ENCODE results near the gene PTPMT1.
"Not testable (repeated sequence)": the region's sequence is repeated elsewhere in the genome, so short reads cannot be mapped to it uniquely, and the experiment has no call there.

Gene PTPMT1

DNA sequence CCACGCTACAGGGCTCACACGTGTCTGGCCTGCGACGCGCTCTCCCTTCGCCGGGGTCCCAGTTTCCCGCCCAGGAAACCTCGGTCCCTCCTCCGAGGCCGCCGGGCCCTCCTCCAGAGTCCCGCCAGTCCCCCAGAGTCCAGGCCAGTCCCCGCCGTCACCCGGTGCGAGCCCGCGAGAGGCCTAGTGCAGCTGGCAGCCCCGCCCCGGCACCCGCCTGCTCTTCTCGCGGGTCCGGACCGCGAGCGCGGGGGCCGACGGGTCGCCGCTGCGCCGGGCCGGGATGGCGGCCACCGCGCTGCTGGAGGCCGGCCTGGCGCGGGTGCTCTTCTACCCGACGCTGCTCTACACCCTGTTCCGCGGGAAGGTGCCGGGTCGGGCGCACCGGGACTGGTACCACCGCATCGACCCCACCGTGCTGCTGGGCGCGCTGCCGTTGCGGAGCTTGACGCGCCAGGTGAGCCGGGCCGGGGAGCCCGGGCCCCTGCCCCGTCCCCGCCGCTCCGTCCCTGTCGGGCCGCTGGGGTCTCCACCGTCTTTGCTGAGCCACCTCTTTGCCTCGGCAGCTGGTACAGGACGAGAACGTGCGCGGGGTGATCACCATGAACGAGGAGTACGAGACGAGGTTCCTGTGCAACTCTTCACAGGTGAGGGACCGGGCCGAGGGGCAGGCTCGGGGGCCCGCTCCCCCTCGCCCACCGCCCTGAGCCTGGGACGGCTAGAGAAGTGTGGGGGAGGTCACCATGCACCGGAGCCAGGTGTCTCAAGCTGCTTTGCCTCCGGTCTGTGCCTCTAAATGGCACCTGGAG, at the start of gene PTPMT1:
TSS of gene PTPMT1 (plus strand) at position 260 of the 809 bp plus-strand sequence. CDS start at position 284, 24 bp downstream.
- DNase-seq, result peak; percentile 69

DNA sequence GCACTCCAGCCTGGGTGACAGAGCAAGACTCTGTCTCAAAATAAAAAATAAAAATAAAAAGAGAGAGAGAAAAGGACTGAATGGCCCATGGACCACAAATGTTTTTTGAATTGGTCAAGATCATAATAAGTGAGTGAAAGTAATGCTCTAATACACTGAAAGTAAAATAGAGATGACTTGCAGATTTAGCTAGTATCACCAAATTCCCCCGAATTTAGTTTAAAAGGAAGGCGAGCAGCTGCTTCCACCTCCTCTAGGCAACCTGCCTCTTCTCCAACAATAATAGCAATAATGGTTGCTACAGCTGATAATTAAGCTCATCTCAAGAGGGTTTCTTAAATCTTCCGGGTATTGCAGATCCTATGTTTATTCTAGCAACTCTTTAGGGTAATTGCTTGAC, 49.2 kb upstream of the PTPMT1 start:
- no peak for DNase-seq

DNA sequence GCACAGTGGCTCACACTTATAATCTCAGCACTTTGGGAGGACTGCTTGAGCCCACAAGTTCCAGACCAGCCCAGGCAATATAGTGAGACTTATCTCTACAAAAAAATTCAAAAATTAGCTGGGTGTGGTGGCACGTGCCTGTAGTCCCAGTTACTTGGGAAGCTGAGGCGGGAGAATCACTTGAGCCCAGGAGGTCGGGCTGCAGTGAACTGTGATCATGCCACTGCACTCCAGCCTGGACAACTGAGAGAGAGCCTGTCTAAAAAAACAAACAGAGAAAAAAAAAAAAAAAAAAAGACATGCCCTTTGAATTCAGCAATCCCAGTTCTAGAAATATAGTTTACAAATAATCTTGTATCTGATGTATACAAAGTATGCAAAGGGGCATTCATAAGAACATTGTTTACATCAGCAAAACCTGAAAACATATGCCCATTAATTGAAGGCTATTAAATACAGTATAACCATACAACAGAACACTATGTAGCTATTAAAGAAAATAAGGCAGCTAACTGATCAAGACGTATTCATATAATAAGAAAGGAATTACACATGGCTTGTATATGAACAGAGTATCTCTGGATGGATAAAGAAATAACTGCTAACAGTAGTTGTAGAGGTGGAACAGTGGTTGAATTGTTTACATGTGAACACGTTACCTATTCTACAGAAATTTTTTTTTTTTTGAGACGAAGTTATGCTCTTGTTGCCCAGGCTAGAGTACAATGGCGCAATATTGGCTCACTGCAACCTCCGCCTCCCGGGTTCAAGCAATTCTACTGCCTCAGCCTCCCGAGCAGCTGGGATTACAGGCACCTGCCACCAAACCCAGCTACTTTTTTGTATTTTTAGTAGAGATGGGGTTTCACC, 48.2 kb upstream of the PTPMT1 start:
- no peak for DNase-seq

GRCh38 chr11:47518212-47518964, 47.0 kb upstream of the PTPMT1 start:
- no peak for DNase-seq

GRCh38 chr11:47523490-47524225, 41.7 kb upstream of the PTPMT1 start:
- DNase-seq, result peak; percentile 28

DNA sequence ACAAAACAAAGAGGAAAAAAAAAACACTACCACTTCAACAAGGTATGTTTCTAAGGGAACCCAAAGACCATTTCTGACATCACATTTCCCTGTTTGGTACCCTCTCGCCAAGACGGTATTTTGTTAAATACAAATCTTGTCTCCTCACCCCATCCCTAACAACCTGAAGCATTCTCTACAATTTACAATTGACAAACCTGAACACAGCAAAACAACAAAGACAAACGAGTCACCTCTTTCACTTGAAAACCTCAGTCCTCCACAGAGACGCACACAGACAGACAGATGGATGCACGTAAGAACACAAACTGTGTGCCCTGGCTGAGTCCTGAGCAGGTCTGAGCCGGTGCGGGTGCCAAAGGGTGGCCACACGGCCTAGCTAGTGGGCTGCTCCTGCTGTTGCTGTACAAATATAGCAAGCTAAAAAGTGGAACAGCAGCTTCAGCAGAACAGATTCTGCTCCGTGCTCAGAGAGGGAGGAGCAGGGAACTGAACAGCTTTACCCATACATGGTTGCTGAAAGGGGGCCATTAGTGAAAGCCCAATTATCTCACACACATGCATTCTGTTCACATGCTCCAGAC, 41.0 kb upstream of the PTPMT1 start:
- no peak for DNase-seq

GRCh38 chr11:47526032-47526431, 39.4 kb upstream of the PTPMT1 start:
- DNase-seq, result not testable (repeated sequence)

- no peak for DNase-seq
Observed at GRCh38 chr11:47527186-47527585, 38.2 kb upstream of the PTPMT1 start.

DNA sequence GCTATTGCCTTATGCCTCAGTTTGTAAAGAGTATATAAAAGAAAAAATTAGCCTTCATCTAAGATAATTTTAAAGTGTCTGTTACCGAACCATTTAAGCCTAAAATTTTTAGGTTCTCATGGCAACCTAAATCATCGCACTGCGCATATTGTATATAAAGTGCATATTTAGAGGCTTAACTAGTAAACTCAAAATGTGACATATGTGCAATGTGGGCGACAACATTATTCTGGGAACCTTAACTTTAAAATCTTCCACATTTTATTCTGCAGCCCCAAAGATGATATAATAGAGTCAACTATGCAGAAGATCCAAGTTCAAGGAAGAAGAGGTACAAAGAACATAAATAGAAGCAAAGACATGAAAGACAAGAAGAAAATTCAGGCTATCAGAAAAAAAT, 35.4 kb upstream of the PTPMT1 start:
- no peak for DNase-seq

- DNase-seq, result not testable (repeated sequence)
Observed at GRCh38 chr11:47530721-47531120, 34.7 kb upstream of the PTPMT1 start.

DNA sequence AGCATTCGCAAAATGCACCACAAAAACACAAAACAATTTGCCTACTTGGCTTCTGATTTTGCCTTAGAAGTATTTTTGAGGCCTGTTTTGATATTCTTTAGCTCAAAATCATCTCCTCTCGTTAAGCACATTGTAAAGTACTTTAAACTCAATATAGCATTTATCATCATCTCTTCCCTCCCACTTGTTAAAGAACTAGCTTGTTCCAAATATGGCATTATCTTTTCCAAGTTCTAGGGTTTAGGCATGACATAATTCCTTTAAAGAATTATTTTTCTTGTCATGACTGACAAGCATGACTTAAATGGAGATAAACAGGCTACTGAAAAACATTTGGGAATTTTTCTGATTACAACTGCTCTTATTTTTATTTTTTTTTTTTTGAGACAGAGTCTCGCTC, 33.7 kb upstream of the PTPMT1 start:
- no peak for DNase-seq

GRCh38 chr11:47532597-47533213, 32.7 kb upstream of the PTPMT1 start:
- DNase-seq, result no peak

DNA sequence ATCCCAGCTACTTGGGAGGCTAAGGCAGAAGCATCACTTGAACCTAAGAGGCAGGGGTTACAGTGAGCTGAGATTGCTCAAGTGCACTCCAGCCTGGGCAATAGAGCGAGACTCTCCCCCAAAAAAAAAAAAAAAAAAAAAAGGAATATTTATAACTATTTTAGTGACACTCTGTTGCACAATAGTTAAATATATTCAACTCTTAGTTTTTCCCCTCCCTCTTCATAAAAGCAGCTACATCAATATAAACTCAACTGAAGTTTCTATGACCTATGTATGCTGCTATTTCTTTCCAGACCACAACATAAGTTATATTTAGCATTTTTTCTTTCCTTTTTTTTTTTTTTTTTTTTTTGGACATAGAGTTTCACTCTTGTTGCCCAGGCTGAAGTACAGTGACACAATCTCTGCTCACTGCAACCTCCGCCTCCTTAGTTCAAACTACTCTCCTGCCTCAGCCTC, 31.7 kb upstream of the PTPMT1 start:
- DNase-seq, result no peak

DNA sequence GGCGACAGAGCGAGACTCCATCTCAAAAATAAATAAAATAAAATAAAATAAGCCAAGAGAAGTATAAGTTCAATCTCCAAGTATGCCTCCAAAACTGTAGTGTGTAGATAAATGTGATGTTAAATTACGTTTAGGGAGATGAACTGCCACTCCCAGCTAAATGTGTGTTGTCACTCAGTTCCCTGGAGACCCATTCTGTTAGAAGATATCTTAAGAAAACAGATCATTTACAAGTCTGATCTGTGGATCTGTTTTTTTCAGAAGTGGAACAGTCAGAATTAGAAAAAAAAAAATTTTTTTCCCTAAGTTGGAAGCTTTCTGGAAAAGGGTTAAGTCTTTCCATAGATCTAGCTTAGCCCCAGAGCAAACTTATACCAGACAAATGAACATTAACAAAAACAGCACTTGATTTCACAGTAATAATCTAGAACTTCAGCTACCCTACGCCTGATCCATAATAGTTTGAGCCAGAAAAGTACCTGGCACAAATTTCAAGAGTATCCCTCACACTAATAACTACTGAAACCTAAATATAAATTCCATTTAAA, 30.6 kb upstream of the PTPMT1 start:
- no peak for DNase-seq

- DNase-seq, result no peak
Observed at GRCh38 chr11:47536915-47537314, 28.5 kb upstream of the PTPMT1 start.

- no peak for DNase-seq
Observed at GRCh38 chr11:47538741-47539565, 26.4 kb upstream of the PTPMT1 start.

DNA sequence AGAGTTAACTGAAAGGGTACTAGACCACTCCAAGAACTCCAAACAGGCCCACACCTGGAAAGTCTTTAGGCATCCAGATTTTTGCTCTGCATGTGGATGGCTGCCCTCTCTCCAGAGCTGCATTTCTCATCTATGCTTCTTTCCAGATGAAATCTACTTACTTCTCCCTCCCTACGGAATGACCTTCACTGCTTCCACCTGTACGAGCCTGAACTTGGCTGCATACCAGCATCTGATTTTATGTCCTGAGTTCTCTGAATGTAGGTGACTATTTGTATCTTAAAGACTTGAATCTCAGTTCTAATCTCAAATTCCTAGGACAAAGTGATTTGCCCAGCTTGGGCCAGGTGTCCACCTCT, 25.7 kb upstream of the PTPMT1 start:
- no peak for DNase-seq

- DNase-seq, result no peak
Observed at GRCh38 chr11:47541070-47541469, 24.3 kb upstream of the PTPMT1 start.

DNA sequence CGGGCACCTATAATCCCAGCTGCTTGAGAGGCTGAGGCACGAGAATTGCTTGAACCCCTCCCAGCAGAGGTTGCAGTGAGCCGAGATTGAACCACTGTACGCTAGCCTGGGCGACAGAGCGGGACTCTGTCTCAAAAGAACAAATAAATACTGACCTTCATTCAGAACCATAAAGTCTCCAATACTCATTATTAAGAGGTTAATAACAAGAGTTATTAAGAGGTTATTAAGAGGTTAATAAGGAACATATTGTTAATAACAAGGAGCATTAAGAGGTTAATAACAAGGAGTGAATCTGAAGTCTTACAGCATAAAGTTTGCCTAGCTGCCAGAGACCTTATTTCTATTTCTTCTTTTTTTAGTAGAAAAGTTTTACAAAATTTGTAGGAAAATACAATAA, 20.1 kb upstream of the PTPMT1 start:
- DNase-seq, result no peak

- DNase-seq, result not testable (repeated sequence)
Observed at GRCh38 chr11:47546274-47546673, 19.1 kb upstream of the PTPMT1 start.
